ENCODE data around the gene SESTD1. TPM values are rescaled to one million over a fixed set of nuclear protein-coding genes. Genes with fewer than 3 reads are reported as not detected.

SESTD1 gene
- total RNA-seq, 2 experiments from 2014 or later: 11.6 to 13.1 TPM

DNA sequence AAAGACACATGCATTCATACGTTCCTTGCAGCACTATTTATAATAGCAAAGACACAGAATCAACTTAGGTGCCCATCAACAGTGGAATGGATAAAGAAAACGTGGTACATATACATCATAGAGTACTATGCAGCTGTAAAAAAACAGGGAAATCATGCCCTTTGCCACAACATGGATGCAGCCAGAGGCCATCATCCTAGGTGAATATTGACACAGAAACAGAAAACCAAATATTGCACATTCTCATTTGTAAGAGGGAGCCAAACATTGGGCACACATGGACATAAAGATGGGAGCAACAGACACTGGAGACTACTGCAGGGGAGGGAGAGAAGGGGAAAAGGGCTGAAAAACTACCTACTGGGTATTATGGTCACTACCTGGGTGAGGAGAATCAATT lies 73.5 kb downstream of the SESTD1 start:
- H3K27me3 Mint-ChIP-seq: no peaks in the 10 kb centered on the region
- peaks cover 7% of the 10 kb centered on the region for H3K4me1 Mint-ChIP-seq (ENCODE audit: low read depth)
- no peak overlapping the region for H3K27ac Mint-ChIP-seq
- H3K9me3 Mint-ChIP-seq: peaks cover 22% of the 10 kb centered on the region
- peaks cover 15% of the 10 kb centered on the region for H3K36me3 Mint-ChIP-seq
- ChIA-PET CTCF (no interaction called here), POLR2A (no interaction called here)
- intact Hi-C loops (cut with micrococcal nuclease): no loop called here
- DNase-seq: no peak
- H3K4me3 Mint-ChIP-seq: no peak overlapping the region

DNA sequence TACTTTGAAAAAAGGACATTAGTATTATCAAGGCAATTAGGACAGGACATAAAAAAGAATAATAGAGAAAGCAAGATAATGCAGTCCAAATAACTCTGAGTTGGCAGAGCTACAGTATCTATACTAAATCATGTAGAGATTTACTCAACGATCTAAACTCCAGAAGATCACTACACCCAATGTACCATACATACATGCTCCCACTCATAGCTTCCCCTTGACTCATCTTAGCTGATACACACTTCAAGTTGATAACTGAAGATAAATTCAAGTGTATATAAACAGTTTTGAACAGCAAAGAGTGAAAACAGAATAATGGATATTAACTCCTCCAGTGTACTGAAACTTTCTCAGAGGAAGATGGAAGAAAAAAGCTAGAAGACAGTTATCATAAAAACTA lies 78.5 kb downstream of the SESTD1 start:
- H3K9me3 Mint-ChIP-seq: peaks cover 22% of the 10 kb centered on the region
- intact Hi-C loops (cut with micrococcal nuclease): no loop called here
- H3K27me3 Mint-ChIP-seq: no peaks in the 10 kb centered on the region
- H3K4me3 Mint-ChIP-seq: no peak overlapping the region
- no peaks in the 10 kb centered on the region for H3K4me1 Mint-ChIP-seq (ENCODE audit: low read depth)
- no peak for DNase-seq
- POLR2A ChIA-PET: no interaction called here
- no peak overlapping the region for H3K27ac Mint-ChIP-seq
- H3K36me3 Mint-ChIP-seq: peaks cover 15% of the 10 kb centered on the region
- CTCF ChIA-PET: interaction anchor here (1.1 kb wide), 1 partner anchor 236 kb away, joined by 4 read pairs; no protein-coding TSS in a partner anchor

DNA sequence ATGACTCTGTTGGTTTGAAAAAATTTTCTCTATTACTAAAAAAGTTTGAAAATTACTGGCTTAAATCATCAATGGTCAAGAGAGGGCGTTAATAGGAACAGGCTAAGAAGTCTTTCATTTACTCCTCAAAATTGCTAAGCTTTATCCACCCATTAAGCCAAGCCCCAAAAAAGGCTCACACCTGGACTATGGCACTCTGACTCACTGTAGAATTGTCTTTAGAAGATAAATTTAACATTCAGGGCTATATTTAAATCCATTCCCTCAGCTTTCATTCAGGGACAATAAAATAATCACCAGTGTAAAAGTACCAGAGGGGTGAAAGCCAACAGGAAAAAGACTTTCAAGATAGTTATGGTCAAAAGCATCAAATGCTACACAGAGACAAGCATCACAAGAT lies 80.0 kb downstream of the SESTD1 start:
- no peak for DNase-seq
- Mint-ChIP-seq H3K4me3 (no peak overlapping the region), H3K27me3 (no peaks in the 10 kb centered on the region), H3K36me3 (peaks cover 12% of the 10 kb centered on the region), H3K4me1 (ENCODE audit: low read depth) (no peaks in the 10 kb centered on the region), H3K27ac (no peak overlapping the region), H3K9me3 (peaks cover 11% of the 10 kb centered on the region)
- intact Hi-C loops (cut with micrococcal nuclease): no loop called here
- CTCF ChIA-PET: no interaction called here
- POLR2A ChIA-PET: no interaction called here

DNA sequence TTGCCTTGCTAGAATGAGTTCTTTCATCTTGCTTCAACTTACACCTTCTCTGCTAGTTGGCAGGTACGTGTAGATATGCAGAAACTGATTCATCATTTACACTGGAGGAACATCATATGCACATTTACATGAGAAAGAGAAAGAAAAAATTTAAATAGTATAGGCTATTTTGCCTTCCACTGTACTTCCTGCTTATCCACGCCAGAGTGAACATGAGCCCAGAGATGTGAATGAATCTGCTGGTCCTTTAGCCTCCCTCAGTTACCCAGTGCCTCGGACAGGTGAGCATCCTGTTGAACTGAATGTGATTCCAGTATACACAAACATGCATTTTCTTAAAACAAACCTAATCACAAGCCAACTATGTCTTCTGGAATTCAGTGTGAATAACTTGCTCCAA lies 83.6 kb downstream of the SESTD1 start:
- ChIA-PET POLR2A (no interaction called here), CTCF (interaction anchor here (0.6 to 1.3 kb wide), 2 partner anchors 38 to 353 kb away, joined by 4 to 5 read pairs; no protein-coding TSS in a partner anchor)
- H3K4me1 Mint-ChIP-seq (ENCODE audit: low read depth): no peaks in the 10 kb centered on the region
- no peak overlapping the region for H3K4me3 Mint-ChIP-seq
- DNase-seq: no peak
- no peak overlapping the region for H3K27ac Mint-ChIP-seq
- peaks cover 3% of the 10 kb centered on the region for H3K36me3 Mint-ChIP-seq
- intact Hi-C loops (cut with micrococcal nuclease): no loop called here
- H3K9me3 Mint-ChIP-seq: no peaks in the 10 kb centered on the region
- H3K27me3 Mint-ChIP-seq: no peaks in the 10 kb centered on the region

DNA sequence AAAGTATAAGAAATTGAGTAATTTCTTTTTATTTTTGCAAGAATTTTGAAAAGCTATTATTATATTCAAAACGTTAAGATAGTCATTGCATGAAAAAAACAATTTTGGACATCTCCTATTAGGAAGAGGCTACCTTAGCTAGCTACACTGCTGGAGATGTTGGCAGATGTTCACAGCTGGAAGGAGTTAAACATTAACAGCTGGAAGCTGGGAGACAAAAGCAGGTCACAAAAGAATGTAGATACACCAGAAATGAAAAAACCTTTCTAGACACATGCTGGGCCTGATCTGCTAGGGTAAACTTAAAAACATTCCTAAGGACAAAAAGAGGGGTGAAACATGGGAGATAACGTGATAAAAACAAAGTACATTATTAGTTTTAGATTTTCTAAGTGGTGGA lies 84.4 kb downstream of the SESTD1 start:
- intact Hi-C loops (cut with micrococcal nuclease): no loop called here
- Mint-ChIP-seq H3K27me3 (no peaks in the 10 kb centered on the region), H3K4me3 (no peak overlapping the region), H3K9me3 (no peaks in the 10 kb centered on the region), H3K27ac (no peak overlapping the region), H3K36me3 (peaks cover 5% of the 10 kb centered on the region), H3K4me1 (ENCODE audit: low read depth) (no peaks in the 10 kb centered on the region)
- no peak for DNase-seq
- ChIA-PET CTCF (interaction anchor here (0.6 kb wide), 1 partner anchor 49 kb away, joined by 5 read pairs; no protein-coding TSS in a partner anchor), POLR2A (no interaction called here)

DNA sequence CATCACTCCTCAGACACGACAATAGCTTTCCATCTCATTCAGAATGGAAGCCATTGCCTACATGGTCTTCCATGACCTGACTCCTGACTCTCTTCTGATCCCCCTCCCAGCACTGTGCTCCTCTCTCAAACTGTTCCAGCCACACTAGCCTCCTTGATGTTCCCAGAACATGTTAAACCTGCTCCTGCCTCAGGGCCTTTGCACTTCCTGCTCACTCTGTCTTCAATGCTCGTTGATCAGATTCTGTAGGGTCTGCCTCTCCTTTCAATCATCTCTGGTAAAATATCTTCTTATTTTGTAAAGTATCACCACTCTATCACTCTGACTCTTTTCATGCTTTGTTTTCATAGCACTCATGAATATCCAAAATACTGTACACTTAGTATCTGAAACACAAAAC lies 84.9 kb downstream of the SESTD1 start:
- no peak for DNase-seq
- H3K27me3 Mint-ChIP-seq: no peaks in the 10 kb centered on the region
- H3K4me3 Mint-ChIP-seq: no peak overlapping the region
- H3K36me3 Mint-ChIP-seq: peaks cover 5% of the 10 kb centered on the region
- no peaks in the 10 kb centered on the region for H3K4me1 Mint-ChIP-seq (ENCODE audit: low read depth)
- no peaks in the 10 kb centered on the region for H3K9me3 Mint-ChIP-seq
- no peak overlapping the region for H3K27ac Mint-ChIP-seq
- ChIA-PET CTCF (interaction anchor here (0.6 kb wide), 1 partner anchor 49 kb away, joined by 5 read pairs; no protein-coding TSS in a partner anchor), POLR2A (no interaction called here)
- intact Hi-C loops (cut with micrococcal nuclease): no loop called here

DNA sequence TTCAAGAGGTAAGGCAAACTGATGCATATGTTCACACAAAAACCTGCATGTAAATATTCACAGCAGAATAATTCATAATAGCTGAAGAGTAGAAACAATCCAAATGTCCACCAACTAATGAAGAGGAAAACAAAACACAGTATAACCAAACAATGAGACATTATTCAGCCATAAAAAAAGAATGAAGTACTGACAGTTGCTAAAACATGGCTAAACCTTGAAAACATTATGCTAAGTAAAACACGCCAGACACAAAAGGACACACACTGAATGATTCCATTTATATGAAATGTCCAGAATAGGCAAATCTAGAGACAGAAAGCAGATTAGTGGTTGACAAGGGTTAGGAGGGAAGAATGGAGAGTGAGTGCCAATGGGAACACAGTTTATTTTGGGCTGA lies 86.9 kb downstream of the SESTD1 start:
- CTCF ChIA-PET: no interaction called here
- no peaks in the 10 kb centered on the region for H3K4me1 Mint-ChIP-seq (ENCODE audit: low read depth)
- H3K27ac Mint-ChIP-seq: no peak overlapping the region
- H3K4me3 Mint-ChIP-seq: no peak overlapping the region
- H3K9me3 Mint-ChIP-seq: no peaks in the 10 kb centered on the region
- H3K27me3 Mint-ChIP-seq: no peaks in the 10 kb centered on the region
- H3K36me3 Mint-ChIP-seq: peaks cover 5% of the 10 kb centered on the region
- POLR2A ChIA-PET: no interaction called here
- DNase-seq: no peak
- intact Hi-C loops (cut with micrococcal nuclease): no loop called here

DNA sequence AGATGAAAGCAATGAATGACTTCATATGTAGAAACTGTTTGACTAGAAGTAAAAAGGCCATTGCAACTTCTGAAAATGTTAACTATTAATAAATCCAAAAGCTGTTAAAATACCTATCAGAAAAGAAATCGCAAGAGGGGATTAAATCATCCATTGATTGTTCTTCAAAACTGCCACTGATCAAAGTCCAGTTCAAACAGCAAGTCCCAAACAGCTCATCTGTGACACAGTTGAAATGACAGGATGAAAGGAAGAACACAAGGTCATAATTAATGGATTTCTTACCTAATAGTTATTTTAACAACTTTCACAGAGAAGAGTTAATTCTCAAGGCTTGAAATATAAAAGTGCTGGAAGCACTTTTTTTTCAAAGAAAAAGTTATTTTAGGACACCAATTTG lies 90.4 kb downstream of the SESTD1 start:
- intact Hi-C loops (cut with micrococcal nuclease): no loop called here
- CTCF ChIA-PET: no interaction called here
- no peak overlapping the region for H3K4me3 Mint-ChIP-seq
- no peaks in the 10 kb centered on the region for H3K27me3 Mint-ChIP-seq
- no peak for DNase-seq
- POLR2A ChIA-PET: no interaction called here
- H3K27ac Mint-ChIP-seq: no peak overlapping the region
- H3K4me1 Mint-ChIP-seq (ENCODE audit: low read depth): no peaks in the 10 kb centered on the region
- no peaks in the 10 kb centered on the region for H3K9me3 Mint-ChIP-seq
- H3K36me3 Mint-ChIP-seq: peaks cover 3% of the 10 kb centered on the region

DNA sequence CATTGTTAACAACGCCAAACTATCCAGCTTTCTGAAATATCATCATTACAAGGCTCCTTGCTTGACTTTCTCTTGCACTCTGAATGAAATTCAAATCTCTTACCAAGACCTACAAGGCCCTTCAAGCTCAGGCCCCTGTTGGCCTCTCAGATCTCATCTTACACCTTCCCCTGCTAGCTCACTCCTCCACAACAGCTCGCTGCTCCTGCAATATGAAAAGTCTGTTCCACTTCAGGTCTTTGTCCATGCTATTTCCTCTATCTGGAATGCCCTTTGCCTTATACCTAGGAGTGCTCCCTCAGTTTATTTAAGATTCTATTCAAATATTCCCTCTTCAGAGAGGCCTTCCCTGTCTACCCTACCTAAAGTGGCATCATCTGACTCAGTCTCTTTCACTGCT lies 91.7 kb downstream of the SESTD1 start:
- H3K27ac Mint-ChIP-seq: no peak overlapping the region
- ChIA-PET CTCF (no interaction called here), POLR2A (no interaction called here)
- peaks cover 3% of the 10 kb centered on the region for H3K36me3 Mint-ChIP-seq
- no peaks in the 10 kb centered on the region for H3K4me1 Mint-ChIP-seq (ENCODE audit: low read depth)
- DNase-seq: no peak
- no peaks in the 10 kb centered on the region for H3K27me3 Mint-ChIP-seq
- no peaks in the 10 kb centered on the region for H3K9me3 Mint-ChIP-seq
- no peak overlapping the region for H3K4me3 Mint-ChIP-seq
- intact Hi-C loops (cut with micrococcal nuclease): no loop called here

DNA sequence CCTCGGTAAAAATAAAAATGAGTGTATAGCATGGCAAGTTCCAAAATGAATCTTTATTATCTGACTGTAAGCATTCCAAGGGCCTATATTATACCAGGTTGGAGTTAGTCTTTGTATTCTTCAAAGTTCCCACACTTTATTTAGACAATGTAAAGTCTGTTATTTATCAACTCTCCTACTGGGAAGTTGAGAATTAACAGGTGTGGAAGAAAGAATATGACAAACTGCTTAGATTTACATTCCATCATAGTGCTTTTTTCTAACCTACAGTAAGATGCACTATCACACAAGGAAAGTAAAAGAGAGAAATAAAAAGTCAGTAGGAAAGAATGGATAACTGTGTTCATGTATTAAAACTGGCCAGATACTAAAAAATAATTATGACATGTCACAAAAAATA lies 93.3 kb downstream of the SESTD1 start:
- ChIA-PET POLR2A (no interaction called here), CTCF (no interaction called here)
- H3K36me3 Mint-ChIP-seq: peaks cover 4% of the 10 kb centered on the region
- H3K4me3 Mint-ChIP-seq: no peak overlapping the region
- no peaks in the 10 kb centered on the region for H3K4me1 Mint-ChIP-seq (ENCODE audit: low read depth)
- no peak for DNase-seq
- H3K27ac Mint-ChIP-seq: no peak overlapping the region
- no peaks in the 10 kb centered on the region for H3K27me3 Mint-ChIP-seq
- peaks cover 7% of the 10 kb centered on the region for H3K9me3 Mint-ChIP-seq
- intact Hi-C loops (cut with micrococcal nuclease): no loop called here

DNA sequence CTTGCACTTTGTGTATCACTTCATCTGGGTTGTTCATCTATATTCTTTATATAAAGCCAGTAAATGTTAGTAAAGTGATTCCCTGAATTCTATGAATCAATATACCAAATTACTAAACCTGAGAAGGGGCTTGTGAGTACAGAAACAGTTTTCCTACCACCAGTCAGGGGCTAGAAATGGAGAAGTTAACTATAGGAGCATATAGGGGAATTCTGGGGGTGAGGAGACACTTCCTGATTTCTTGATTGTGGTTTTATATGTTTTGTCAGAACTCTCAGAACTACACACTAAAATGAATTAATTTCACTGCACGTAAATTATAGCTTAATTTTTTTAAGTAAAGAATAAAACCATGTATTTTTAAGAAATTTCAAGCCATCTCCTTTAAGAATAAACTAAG lies 93.7 kb downstream of the SESTD1 start:
- Mint-ChIP-seq H3K9me3 (peaks cover 7% of the 10 kb centered on the region), H3K27ac (no peak overlapping the region), H3K4me3 (no peak overlapping the region), H3K36me3 (peaks cover 8% of the 10 kb centered on the region), H3K27me3 (no peaks in the 10 kb centered on the region), H3K4me1 (ENCODE audit: low read depth) (no peaks in the 10 kb centered on the region)
- DNase-seq: no peak
- ChIA-PET POLR2A (no interaction called here), CTCF (no interaction called here)
- intact Hi-C loops (cut with micrococcal nuclease): no loop called here

DNA sequence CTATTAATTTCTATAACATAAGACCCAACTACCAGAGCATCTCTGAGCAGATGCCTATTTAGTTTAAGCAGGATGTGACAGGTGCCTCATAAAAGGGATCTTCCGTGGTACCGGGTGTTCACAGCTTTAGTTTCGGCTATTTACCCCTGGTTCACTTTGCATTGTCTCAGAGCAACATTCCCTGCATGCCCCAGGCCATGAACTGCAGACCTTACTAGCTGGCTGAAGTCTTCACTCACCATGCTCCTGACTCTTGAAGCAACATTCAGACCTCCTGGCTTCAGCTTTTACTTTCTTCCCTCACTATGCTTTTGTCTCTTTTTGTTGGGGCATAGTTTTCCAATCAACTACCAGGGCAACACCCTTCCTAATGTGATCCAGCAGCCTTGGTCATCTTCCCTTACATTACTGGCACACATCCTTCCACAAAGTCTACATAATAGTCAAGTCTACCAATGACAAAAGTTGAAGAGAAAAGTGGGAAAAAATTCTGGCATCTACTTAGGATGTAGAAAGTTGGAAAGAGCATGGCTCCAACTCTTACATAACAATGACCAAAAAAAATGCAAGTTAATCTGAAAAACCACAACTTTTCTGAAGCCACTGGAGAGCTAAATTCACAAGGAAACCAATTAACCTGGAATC lies 99.2 kb downstream of the SESTD1 start:
- intact Hi-C loops (cut with micrococcal nuclease): no loop called here
- no peak for DNase-seq
- no peak overlapping the region for H3K4me3 Mint-ChIP-seq
- ChIA-PET POLR2A (no interaction called here), CTCF (no interaction called here)
- H3K36me3 Mint-ChIP-seq: peaks cover 8% of the 10 kb centered on the region
- H3K4me1 Mint-ChIP-seq (ENCODE audit: low read depth): no peaks in the 10 kb centered on the region
- H3K27me3 Mint-ChIP-seq: no peaks in the 10 kb centered on the region
- H3K27ac Mint-ChIP-seq: no peak overlapping the region
- peaks cover 7% of the 10 kb centered on the region for H3K9me3 Mint-ChIP-seq

DNA sequence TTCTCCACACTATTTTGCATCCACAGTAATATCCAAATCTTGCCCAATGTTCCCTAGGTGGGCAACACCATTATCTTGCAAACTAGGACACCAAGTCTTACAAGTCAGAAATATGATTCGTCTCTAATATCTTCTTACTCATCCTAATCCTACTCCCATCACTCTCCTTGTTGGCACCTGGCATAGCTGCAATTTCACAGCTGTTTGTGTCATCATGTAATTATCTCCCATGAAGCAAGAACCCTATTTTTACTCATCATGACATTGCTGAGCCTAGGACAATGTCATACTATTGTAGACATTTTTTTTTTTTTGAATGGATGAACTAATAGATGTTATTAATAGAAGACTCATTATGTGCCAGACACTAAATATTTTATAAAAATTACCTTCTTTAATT lies 123.4 kb downstream of the SESTD1 start:
- H3K4me3 Mint-ChIP-seq: no peak overlapping the region
- intact Hi-C loops (cut with micrococcal nuclease): no loop called here
- no peak for DNase-seq
- ChIA-PET CTCF (no interaction called here), POLR2A (no interaction called here)
- H3K27me3 Mint-ChIP-seq: no peaks in the 10 kb centered on the region
- H3K9me3 Mint-ChIP-seq: no peaks in the 10 kb centered on the region
- H3K36me3 Mint-ChIP-seq: no peaks in the 10 kb centered on the region
- no peak overlapping the region for H3K27ac Mint-ChIP-seq
- H3K4me1 Mint-ChIP-seq (ENCODE audit: low read depth): no peaks in the 10 kb centered on the region
